Neural progenitor cell (in vitro differentiated cells): ENCODE results near the gene CDH10.

Experiments
- EZH2 ChIP-seq: fragments of 200-600 bp; sonication (generic); IDR thresholded peaks from 2 replicates; pipeline ENCODE4 v1.6.1; 2017; ENCODE audit warnings: antibody characterized with exemption, mild to moderate bottlenecking, moderate library complexity
- TF ChIP-seq, protein P1 (sequence below): fragments of 200-600 bp; sonication (generic); IDR thresholded peaks from 2 replicates; pipeline ENCODE4 v1.5.1; 2017; ENCODE audit warnings: antibody characterized with exemption, mild to moderate bottlenecking

DNA sequence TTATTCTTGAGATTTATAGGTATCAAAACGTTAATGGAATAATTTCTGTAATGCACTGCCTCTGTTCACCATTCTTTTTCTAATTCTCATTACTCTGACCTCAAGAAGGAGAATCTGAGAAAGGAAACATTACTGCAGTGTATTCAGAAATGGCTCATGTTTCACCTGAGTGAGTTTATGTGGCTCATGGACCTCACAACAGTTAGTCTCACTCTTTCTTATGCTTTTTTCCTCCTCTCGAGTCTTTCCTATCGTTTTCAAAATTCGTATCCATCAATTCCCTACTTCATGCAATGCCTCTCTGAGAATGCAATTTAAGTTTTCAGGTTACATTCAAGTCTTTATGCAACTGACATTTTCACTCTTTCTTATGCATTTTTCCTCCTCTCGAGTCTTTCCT, 9.6 kb downstream of the CDH10 start:
- TF ChIP-seq, protein P1, sequence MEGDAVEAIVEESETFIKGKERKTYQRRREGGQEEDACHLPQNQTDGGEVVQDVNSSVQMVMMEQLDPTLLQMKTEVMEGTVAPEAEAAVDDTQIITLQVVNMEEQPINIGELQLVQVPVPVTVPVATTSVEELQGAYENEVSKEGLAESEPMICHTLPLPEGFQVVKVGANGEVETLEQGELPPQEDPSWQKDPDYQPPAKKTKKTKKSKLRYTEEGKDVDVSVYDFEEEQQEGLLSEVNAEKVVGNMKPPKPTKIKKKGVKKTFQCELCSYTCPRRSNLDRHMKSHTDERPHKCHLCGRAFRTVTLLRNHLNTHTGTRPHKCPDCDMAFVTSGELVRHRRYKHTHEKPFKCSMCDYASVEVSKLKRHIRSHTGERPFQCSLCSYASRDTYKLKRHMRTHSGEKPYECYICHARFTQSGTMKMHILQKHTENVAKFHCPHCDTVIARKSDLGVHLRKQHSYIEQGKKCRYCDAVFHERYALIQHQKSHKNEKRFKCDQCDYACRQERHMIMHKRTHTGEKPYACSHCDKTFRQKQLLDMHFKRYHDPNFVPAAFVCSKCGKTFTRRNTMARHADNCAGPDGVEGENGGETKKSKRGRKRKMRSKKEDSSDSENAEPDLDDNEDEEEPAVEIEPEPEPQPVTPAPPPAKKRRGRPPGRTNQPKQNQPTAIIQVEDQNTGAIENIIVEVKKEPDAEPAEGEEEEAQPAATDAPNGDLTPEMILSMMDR: no peak
- no peak for TF ChIP-seq EZH2
